Sigmoid colon (tissue), 4 donors: ENCODE measurements around the gene CATSPERD.

Experiments used
- POLR2A ChIP-seq, 2 donors: fragments of 450-650 bp; IDR thresholded peaks; one replicate each; pipeline ENCODE4 v1.6.1; 2016; ENCODE audit warnings: antibody characterized with exemption in 2 of 2, mild to moderate bottlenecking in 2 of 2, moderate library complexity in 2 of 2
- POLR2AphosphoS5 ChIP-seq, 4 donors: sonication (generic); formaldehyde crosslinking; IDR thresholded peaks; one replicate each; pipeline ENCODE4 v1.6.1; 2017; ENCODE audit warnings: antibody characterized with exemption in 4 of 4
- TF ChIP-seq, protein P1 (sequence below), 4 experiments: fragments of 450-650 bp in 3 of 4; fragments of 200-600 bp in 1 of 4; IDR thresholded peaks; one replicate each; pipeline ENCODE4 v1.5.1; 2016 to 2019; ENCODE audit warnings: antibody characterized with exemption in 4 of 4, mild to moderate bottlenecking in 3 of 4, moderate library complexity in 2 of 4

DNA sequence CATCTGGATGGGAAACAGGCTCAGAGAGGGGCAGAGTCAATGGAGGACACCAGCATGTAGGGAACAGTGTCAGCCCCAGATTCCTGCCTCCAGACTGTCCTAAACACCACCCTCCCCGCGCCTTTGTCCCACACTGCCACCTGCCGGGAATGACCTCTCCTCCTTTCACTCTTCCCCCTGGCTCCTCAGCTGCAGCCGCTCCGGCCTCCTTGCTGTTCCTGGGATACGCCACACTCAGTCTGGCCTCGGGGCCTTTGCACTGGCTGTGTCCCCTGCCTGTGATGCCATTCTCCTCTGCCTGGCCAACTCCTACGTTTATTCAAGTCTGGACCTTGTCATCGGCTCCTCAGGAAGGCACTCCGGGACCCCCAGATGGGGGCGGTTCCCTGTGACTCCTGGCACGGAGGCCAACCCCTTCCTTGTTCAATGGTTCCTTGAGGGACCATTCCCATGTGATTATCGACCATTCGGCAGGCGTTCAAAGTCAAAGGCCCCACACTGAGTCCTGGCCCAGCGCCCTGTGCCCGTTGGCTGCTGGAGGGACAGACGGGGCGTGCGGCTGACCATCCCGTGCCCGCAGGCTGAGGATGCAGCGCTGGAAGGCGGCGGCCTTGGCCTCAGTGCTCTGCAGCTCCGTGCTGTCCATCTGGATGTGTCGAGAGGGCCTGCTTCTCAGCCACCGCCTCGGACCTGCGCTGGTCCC, 103.3 kb downstream of the CATSPERD start:
- TF ChIP-seq POLR2A (IDR thresholded peaks at IDR 0.05) (no peak), POLR2AphosphoS5 (IDR thresholded peaks at IDR 0.05) (no peak)
- TF ChIP-seq, protein P1, sequence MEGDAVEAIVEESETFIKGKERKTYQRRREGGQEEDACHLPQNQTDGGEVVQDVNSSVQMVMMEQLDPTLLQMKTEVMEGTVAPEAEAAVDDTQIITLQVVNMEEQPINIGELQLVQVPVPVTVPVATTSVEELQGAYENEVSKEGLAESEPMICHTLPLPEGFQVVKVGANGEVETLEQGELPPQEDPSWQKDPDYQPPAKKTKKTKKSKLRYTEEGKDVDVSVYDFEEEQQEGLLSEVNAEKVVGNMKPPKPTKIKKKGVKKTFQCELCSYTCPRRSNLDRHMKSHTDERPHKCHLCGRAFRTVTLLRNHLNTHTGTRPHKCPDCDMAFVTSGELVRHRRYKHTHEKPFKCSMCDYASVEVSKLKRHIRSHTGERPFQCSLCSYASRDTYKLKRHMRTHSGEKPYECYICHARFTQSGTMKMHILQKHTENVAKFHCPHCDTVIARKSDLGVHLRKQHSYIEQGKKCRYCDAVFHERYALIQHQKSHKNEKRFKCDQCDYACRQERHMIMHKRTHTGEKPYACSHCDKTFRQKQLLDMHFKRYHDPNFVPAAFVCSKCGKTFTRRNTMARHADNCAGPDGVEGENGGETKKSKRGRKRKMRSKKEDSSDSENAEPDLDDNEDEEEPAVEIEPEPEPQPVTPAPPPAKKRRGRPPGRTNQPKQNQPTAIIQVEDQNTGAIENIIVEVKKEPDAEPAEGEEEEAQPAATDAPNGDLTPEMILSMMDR (IDR thresholded peaks at IDR 0.05): no peak
